ENCODE data around the gene ANP32E.

ANP32E gene

DNA sequence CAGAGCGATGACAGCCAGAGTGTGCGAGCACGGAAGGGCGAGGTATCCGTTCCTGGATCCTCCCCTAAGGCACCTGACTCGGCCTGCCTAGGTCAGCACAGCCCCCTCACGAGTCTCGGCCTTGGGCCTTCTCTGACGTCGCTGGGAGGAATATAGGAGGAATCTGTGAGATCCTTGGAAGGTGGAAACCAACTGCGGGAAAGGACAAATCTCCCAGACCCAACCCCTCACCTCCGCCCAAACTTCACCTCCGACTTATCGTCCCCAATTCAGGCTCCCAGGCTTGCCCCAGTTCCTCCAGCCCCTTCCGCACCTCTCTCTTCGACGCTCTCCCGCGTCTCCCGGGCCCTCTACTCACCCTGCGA lies 32.4 kb upstream of the ANP32E start:
- TF ChIP-seq ZNF354C (tag by site-specific recombination; IDR thresholded peaks at IDR 0.05; ENCODE audit: borderline replicate concordance, low read depth) (no peak), ZNF19 (tag by site-specific recombination; IDR thresholded peaks at IDR 0.05; ENCODE audit: low read depth) (no peak), HOXC10 (CRISPR knock-in tag; IDR thresholded peaks at IDR 0.05) (no peak), ZBTB8A (tag by site-specific recombination; IDR thresholded peaks at IDR 0.05) (no peak), RBAK (tag by site-specific recombination; IDR thresholded peaks at IDR 0.05) (no peak), SP2 (tag by site-specific recombination; IDR thresholded peaks at IDR 0.05) (peak; percentile 4)
- TF ChIP-seq, protein P1, sequence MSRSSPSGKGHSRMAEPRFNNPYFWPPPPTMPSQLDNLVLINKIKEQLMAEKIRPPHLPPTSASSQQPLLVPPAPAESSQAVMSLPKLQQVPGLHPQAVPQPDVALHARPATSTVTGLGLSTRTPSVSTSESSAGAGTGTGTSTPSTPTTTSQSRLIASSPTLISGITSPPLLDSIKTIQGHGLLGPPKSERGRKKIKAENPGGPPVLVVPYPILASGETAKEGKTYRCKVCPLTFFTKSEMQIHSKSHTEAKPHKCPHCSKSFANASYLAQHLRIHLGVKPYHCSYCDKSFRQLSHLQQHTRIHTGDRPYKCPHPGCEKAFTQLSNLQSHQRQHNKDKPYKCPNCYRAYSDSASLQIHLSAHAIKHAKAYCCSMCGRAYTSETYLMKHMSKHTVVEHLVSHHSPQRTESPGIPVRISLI (tag by site-specific recombination; IDR thresholded peaks at IDR 0.05): no peak
- ChIA-PET POLR2A (interaction anchor here (0.6 to 1.2 kb wide), 5 partner anchors 8 to 381 kb away, joined by 3 to 8 read pairs (median 4); partner anchors contain the start of gene CA14), CTCF (interaction anchor here (2.4 to 4.8 kb wide), 2 partner anchors 12 to 13 kb away, joined by 13 to 33 read pairs; no protein-coding TSS in a partner anchor)
- peak overlapping the region; percentile 75 for H3K27ac ChIP-seq (ENCODE audit: extremely low read depth, low read depth, low read length)
- H3K36me3 ChIP-seq (ENCODE audit: control insufficient read depth in 2 of 2, insufficient read depth in 1 of 2, low read length in 2 of 2): peaks cover 4 to 34% of the 10 kb centered on the region in 2 experiments; a peak in 2 of 3 replicates
- H3K4me1 ChIP-seq (ENCODE audit: control insufficient read depth, insufficient read depth, low read length): 0 out of 2 replicates have a peak, but pooled peaks cover 7% of the 10 kb centered on the region
- no peaks in the 10 kb centered on the region for H3K9me3 ChIP-seq (ENCODE audit: control insufficient read depth, insufficient read depth, low read depth, low read length)
- peak overlapping the region; percentile 67 for H3K4me3 ChIP-seq (ENCODE audit: low read depth, low read length)

DNA sequence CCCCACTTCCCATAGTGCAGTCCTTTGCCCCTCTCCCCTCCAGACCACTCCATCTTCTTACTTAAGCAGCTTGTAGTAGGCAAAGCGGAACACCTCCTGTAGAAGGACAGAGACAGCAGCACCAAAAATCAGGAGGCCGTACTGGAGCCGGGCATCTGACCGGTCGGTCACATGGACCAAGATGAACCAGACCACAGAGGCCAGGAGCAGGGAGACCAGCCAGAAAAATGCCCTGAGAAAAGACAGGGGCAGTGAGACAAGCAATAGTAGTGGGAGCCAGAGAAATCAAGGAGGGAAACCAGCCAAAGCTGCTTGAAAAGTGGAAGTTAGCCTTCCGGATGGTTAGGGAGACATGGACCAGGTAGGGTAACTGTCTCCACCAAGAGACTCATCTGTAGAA lies 32.0 kb upstream of the ANP32E start:
- TF ChIP-seq GLIS2 (tag by site-specific recombination; IDR thresholded peaks at IDR 0.05) (no peak), ZNF560 (tag by site-specific recombination; IDR thresholded peaks at IDR 0.05; ENCODE audit: borderline replicate concordance) (no peak), ZNF114 (tag by site-specific recombination; IDR thresholded peaks at IDR 0.05) (no peak), ZNF266 (tag by site-specific recombination; IDR thresholded peaks at IDR 0.05; ENCODE audit: low read depth) (no peak), ZNF335 (tag by site-specific recombination; conservative IDR thresholded peaks at IDR 0.05) (no peak), ZNF555 (tag by site-specific recombination; conservative IDR thresholded peaks at IDR 0.05) (no peak), ZNF175 (tag by site-specific recombination; IDR thresholded peaks at IDR 0.05) (no peak), ZNF23 (tag by site-specific recombination; IDR thresholded peaks at IDR 0.05; ENCODE audit: borderline replicate concordance) (no peak), ZNF341 (tag by site-specific recombination; IDR thresholded peaks at IDR 0.05; ENCODE audit: low read depth) (no peak), FEZF1 (tag by site-specific recombination; IDR thresholded peaks at IDR 0.05) (no peak), SALL2 (tag by site-specific recombination; IDR thresholded peaks at IDR 0.05; ENCODE audit: borderline replicate concordance) (no peak), YY1 (tag by site-specific recombination; IDR thresholded peaks at IDR 0.05) (no peak), WT1 (tag by site-specific recombination; IDR thresholded peaks at IDR 0.05) (no peak), GLIS1 (tag by site-specific recombination; IDR thresholded peaks at IDR 0.05) (no peak), ZFP3 (tag by site-specific recombination; IDR thresholded peaks at IDR 0.05; ENCODE audit: low read depth) (no peak), ZNF248 (tag by site-specific recombination; IDR thresholded peaks at IDR 0.05) (no peak)
- TF ChIP-seq, protein P2, sequence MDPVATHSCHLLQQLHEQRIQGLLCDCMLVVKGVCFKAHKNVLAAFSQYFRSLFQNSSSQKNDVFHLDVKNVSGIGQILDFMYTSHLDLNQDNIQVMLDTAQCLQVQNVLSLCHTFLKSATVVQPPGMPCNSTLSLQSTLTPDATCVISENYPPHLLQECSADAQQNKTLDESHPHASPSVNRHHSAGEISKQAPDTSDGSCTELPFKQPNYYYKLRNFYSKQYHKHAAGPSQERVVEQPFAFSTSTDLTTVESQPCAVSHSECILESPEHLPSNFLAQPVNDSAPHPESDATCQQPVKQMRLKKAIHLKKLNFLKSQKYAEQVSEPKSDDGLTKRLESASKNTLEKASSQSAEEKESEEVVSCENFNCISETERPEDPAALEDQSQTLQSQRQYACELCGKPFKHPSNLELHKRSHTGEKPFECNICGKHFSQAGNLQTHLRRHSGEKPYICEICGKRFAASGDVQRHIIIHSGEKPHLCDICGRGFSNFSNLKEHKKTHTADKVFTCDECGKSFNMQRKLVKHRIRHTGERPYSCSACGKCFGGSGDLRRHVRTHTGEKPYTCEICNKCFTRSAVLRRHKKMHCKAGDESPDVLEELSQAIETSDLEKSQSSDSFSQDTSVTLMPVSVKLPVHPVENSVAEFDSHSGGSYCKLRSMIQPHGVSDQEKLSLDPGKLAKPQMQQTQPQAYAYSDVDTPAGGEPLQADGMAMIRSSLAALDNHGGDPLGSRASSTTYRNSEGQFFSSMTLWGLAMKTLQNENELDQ (tag by site-specific recombination; IDR thresholded peaks at IDR 0.05; ENCODE audit: low read depth): no peak
- TF ChIP-seq, protein P1 (tag by site-specific recombination; IDR thresholded peaks at IDR 0.05): no peak
- Histone ChIP-seq H3K27ac (ENCODE audit: extremely low read depth, low read depth, low read length) (peak overlapping the region; percentile 75), H3K4me1 (ENCODE audit: control insufficient read depth, insufficient read depth, low read length) (0 out of 2 replicates have a peak, but pooled peaks cover 7% of the 10 kb centered on the region), H3K36me3 (ENCODE audit: control insufficient read depth in 2 of 2, insufficient read depth in 1 of 2, low read length in 2 of 2) (peaks cover 4 to 34% of the 10 kb centered on the region in 2 experiments; a peak in 2 of 3 replicates), H3K4me3 (ENCODE audit: low read depth, low read length) (peak overlapping the region; percentile 67), H3K9me3 (ENCODE audit: control insufficient read depth, insufficient read depth, low read depth, low read length) (no peaks in the 10 kb centered on the region)
- ChIA-PET CTCF (interaction anchor here (2.4 kb wide), 1 partner anchor 12 kb away, joined by 13 read pairs; no protein-coding TSS in a partner anchor), POLR2A (no interaction called here)

Data from HEK293 (cell line).